HepG2 (cell line): ENCODE measurements around the gene POLG2. TPM values are rescaled to one million over a fixed set of nuclear protein-coding genes. Genes with fewer than 3 reads are reported as not detected.

Experiments
- BRD4 ChIP-seq: sonication (generic); formaldehyde crosslinking; IDR thresholded peaks from 2 replicates; pipeline ENCODE4 v1.4.0; 2020; ENCODE audit warnings: missing genetic modification reagents
- FOXA1 ChIP-seq, 2 experiments: fragments of 450-650 bp in 1 of 2; sonication (generic) in 1 of 2; formaldehyde crosslinking in 1 of 2; IDR thresholded peaks; 2 replicates each; pipeline versions ENCODE4 v1.4.0 to v1.6.1; 2016 to 2020; ENCODE audit warnings: missing genetic modification reagents in 1 of 2
- GATAD1 ChIP-seq: IDR thresholded peaks from 2 replicates; pipeline ENCODE4 v1.6.1; 2016; ENCODE audit warnings: missing genetic modification reagents, missing compliant biosample characterization
- HNRNPLL ChIP-seq: fragments of 200-400 bp; formaldehyde crosslinking; IDR thresholded peaks from 2 replicates; pipeline ENCODE4 v1.6.1; 2017; ENCODE audit warnings: mild to moderate bottlenecking, low read depth, low read length; ENCODE audit not compliant: poor library complexity, severe bottlenecking
- KAT8 ChIP-seq: IDR thresholded peaks from 2 replicates; pipeline ENCODE4 v1.6.1; 2016; ENCODE audit warnings: missing genetic modification reagents, missing compliant biosample characterization
- KMT2A ChIP-seq: sonication (generic); formaldehyde crosslinking; IDR thresholded peaks from 2 replicates; pipeline ENCODE4 v1.4.0; 2020; ENCODE audit warnings: missing genetic modification reagents
- NCOA2 ChIP-seq: sonication (generic); formaldehyde crosslinking; IDR thresholded peaks from 2 replicates; pipeline ENCODE4 v1.8.0; 2022; ENCODE audit warnings: inconsistent platforms
- NFRKB ChIP-seq: fragments of 450-650 bp; IDR thresholded peaks from 2 replicates; pipeline ENCODE4 v1.6.1; 2017
- PRPF4 ChIP-seq: fragments of 200-400 bp; formaldehyde crosslinking; IDR thresholded peaks from 2 replicates; pipeline ENCODE4 v1.6.1; 2016; ENCODE audit warnings: low read length, low read depth; ENCODE audit not compliant: poor library complexity, severe bottlenecking
- RAD21 ChIP-seq: fragments of 450-650 bp; formaldehyde crosslinking; IDR thresholded peaks from 2 replicates; pipeline ENCODE4 v1.5.0; 2020; ENCODE audit warnings: mild to moderate bottlenecking
- ZMAT3 ChIP-seq: sonication (generic); formaldehyde crosslinking; conservative IDR thresholded peaks from 2 replicates; pipeline ENCODE4 v1.7.0; 2021; ENCODE audit warnings: missing genetic modification reagents
- ZNF232 ChIP-seq: sonication (generic); formaldehyde crosslinking; IDR thresholded peaks from 2 replicates; pipeline ENCODE4 v1.4.0; 2020; ENCODE audit warnings: missing genetic modification reagents, borderline replicate concordance
- ZNF33A ChIP-seq: sonication (generic); formaldehyde crosslinking; IDR thresholded peaks from 2 replicates; pipeline ENCODE4 v1.5.1; 2020; ENCODE audit warnings: missing genetic modification reagents, mild to moderate bottlenecking, moderate library complexity, borderline replicate concordance
- ZNF510 ChIP-seq: sonication (generic); formaldehyde crosslinking; IDR thresholded peaks from 2 replicates; pipeline ENCODE4 v1.4.0; 2020; ENCODE audit warnings: low read depth, mild to moderate bottlenecking, missing genetic modification reagents
- ZNF607 ChIP-seq: sonication (generic); formaldehyde crosslinking; IDR thresholded peaks from 2 replicates; pipeline ENCODE4 v1.5.1; 2020; ENCODE audit warnings: missing genetic modification reagents, mild to moderate bottlenecking, borderline replicate concordance
- ZNF792 ChIP-seq: IDR thresholded peaks from 2 replicates; pipeline ENCODE4 v1.6.1; 2016
- polyA plus RNA-seq, 8 experiments: library from polyadenylated mRNA; depleted of rRNA in 3 of 8; stranded (reverse) in 7 of 8; unstranded in 1 of 8; fragments of >200 nt; fragmentation: Illumina TruSeq in 4 of 8; extraction: Trizol in 4 of 8; gene quantifications; 2 replicates each; pipeline versions ENCODE4 v1.2.1 to v1.2.3, GENCODE V29; 2011 to 2016; ENCODE audit warnings: low read depth in 4 of 8, missing spikeins in 1 of 8, mixed read lengths in 1 of 8; ENCODE audit not compliant: insufficient read depth in 1 of 8
- total RNA-seq, 5 experiments: library from RNA; depleted of rRNA; stranded (reverse); fragments of >200 nt; fragmentation: Illumina TruSeq; extraction: Trizol; gene quantifications; 2 replicates each; pipeline ENCODE4 v1.2.3, GENCODE V29; 2016; ENCODE audit warnings: low read depth in 1 of 5
- TF ChIP-seq, protein P1 (sequence below): sonication (generic); formaldehyde crosslinking; IDR thresholded peaks from 2 replicates; pipeline ENCODE4 v1.4.0; 2020; ENCODE audit warnings: missing genetic modification reagents
- TF ChIP-seq, protein P2 (sequence below): sonication (generic); formaldehyde crosslinking; IDR thresholded peaks from 2 replicates; pipeline ENCODE4 v1.9.0; 2022; ENCODE audit warnings: missing genetic modification reagents, mild to moderate bottlenecking, borderline replicate concordance
- TF ChIP-seq, protein P3 (sequence below): sonication (generic); formaldehyde crosslinking; IDR thresholded peaks from 2 replicates; pipeline ENCODE4 v1.5.0; 2020; ENCODE audit warnings: mild to moderate bottlenecking, missing genetic modification reagents
- TF ChIP-seq, protein P4 (sequence below): IDR thresholded peaks from 2 replicates; pipeline ENCODE4 v1.6.1; 2016; ENCODE audit warnings: missing compliant biosample characterization, missing genetic modification reagents, borderline replicate concordance
- TF ChIP-seq, protein P5 (sequence below): sonication (generic); formaldehyde crosslinking; IDR thresholded peaks from 2 replicates; pipeline ENCODE4 v1.4.0; 2020; ENCODE audit warnings: mild to moderate bottlenecking, missing genetic modification reagents

Gene POLG2
- total and polyA plus RNA-seq, 2 of the 13 experiments (the other 11 are each of a cell fraction or from before 2014, with no cell fraction given), result 21.1 to 25.5 TPM

DNA sequence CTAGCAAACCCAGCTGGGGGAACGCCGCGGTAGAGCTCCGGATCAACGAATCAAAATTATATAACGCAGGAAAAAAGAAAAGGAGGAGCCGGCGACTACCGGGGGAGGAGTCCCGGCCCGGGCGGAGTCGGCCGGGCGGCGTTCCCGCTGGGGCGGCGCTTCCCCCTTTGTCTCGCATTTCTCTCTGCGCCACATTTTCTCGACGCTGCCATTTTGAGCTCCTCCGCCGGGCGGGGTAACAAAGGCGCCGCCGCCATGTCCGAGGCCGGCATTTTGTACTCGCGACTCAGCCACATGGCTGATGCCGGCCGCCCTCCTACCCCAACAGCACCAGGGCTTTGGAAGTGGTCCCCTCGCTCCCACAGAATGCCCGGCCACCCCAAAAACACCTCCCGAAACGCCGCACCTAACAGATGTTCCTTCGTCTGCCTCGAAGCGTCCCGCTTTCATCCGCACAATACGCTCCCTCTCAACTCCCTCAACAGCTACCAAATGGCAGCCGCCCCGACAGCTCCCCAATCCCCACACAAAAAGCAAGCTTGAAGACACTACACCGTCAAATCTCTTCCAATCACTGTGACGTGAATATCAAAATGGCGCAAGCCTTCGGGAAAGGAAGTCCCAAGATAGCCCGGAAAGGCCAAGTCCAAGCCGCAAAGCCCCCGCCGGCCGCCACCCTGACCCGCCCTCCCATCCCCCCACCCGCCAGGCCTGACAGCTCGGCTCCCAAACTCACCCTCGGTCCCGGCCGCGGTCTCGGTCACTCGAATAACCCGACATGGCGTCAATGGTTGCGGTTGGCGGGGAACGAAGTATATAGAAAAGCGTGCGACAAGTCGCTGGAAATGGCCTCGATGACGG, 8.7 kb upstream of the POLG2 start (continued):
- TF ChIP-seq, protein P1, sequence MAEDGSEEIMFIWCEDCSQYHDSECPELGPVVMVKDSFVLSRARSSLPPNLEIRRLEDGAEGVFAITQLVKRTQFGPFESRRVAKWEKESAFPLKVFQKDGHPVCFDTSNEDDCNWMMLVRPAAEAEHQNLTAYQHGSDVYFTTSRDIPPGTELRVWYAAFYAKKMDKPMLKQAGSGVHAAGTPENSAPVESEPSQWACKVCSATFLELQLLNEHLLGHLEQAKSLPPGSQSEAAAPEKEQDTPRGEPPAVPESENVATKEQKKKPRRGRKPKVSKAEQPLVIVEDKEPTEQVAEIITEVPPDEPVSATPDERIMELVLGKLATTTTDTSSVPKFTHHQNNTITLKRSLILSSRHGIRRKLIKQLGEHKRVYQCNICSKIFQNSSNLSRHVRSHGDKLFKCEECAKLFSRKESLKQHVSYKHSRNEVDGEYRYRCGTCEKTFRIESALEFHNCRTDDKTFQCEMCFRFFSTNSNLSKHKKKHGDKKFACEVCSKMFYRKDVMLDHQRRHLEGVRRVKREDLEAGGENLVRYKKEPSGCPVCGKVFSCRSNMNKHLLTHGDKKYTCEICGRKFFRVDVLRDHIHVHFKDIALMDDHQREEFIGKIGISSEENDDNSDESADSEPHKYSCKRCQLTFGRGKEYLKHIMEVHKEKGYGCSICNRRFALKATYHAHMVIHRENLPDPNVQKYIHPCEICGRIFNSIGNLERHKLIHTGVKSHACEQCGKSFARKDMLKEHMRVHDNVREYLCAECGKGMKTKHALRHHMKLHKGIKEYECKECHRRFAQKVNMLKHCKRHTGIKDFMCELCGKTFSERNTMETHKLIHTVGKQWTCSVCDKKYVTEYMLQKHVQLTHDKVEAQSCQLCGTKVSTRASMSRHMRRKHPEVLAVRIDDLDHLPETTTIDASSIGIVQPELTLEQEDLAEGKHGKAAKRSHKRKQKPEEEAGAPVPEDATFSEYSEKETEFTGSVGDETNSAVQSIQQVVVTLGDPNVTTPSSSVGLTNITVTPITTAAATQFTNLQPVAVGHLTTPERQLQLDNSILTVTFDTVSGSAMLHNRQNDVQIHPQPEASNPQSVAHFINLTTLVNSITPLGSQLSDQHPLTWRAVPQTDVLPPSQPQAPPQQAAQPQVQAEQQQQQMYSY, result no peak; the same call in 1 of the 2 replicates
- TF ChIP-seq, protein P2, sequence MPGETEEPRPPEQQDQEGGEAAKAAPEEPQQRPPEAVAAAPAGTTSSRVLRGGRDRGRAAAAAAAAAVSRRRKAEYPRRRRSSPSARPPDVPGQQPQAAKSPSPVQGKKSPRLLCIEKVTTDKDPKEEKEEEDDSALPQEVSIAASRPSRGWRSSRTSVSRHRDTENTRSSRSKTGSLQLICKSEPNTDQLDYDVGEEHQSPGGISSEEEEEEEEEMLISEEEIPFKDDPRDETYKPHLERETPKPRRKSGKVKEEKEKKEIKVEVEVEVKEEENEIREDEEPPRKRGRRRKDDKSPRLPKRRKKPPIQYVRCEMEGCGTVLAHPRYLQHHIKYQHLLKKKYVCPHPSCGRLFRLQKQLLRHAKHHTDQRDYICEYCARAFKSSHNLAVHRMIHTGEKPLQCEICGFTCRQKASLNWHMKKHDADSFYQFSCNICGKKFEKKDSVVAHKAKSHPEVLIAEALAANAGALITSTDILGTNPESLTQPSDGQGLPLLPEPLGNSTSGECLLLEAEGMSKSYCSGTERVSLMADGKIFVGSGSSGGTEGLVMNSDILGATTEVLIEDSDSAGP (CRISPR knock-in tag), result peak; percentile 31; the same call in 1 of the 2 replicates
- TF ChIP-seq FOXA1 (IDR thresholded peaks at IDR 0.05) (no peak), FOXA1 (CRISPR knock-in tag; IDR thresholded peaks at IDR 0.05) (no peak), BRD4 (CRISPR knock-in tag) (peak; percentile 80; the same call in 1 of the 2 replicates), ZNF232 (peak; percentile 65; the same call in 1 of the 2 replicates), ZNF510 (no peak), NCOA2 (CRISPR knock-in tag) (peak; percentile 34; the same call in 1 of the 2 replicates), NFRKB (peak; percentile 87), ZNF792 (no peak; the same call in 1 of the 2 replicates), ZNF33A (no peak), PRPF4 (no peak), ZNF607 (CRISPR knock-in tag) (peak; percentile 69), KAT8 (peak; percentile 79), KMT2A (CRISPR knock-in tag) (0 out of 2 replicates have a peak, but pooled peaks have one; percentile 57), GATAD1 (CRISPR knock-in tag) (0 out of 2 replicates have a peak, but pooled peaks have one; percentile 24), RAD21 (CRISPR knock-in tag) (peak; percentile 46), ZMAT3 (CRISPR knock-in tag) (no peak; the same call in 1 of the 2 replicates), HNRNPLL (peak; percentile 84)
- TF ChIP-seq, protein P3, sequence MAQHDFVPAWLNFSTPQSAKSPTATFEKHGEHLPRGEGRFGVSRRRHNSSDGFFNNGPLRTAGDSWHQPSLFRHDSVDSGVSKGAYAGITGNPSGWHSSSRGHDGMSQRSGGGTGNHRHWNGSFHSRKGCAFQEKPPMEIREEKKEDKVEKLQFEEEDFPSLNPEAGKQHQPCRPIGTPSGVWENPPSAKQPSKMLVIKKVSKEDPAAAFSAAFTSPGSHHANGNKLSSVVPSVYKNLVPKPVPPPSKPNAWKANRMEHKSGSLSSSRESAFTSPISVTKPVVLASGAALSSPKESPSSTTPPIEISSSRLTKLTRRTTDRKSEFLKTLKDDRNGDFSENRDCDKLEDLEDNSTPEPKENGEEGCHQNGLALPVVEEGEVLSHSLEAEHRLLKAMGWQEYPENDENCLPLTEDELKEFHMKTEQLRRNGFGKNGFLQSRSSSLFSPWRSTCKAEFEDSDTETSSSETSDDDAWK (CRISPR knock-in tag), result no peak
- TF ChIP-seq, protein P4, sequence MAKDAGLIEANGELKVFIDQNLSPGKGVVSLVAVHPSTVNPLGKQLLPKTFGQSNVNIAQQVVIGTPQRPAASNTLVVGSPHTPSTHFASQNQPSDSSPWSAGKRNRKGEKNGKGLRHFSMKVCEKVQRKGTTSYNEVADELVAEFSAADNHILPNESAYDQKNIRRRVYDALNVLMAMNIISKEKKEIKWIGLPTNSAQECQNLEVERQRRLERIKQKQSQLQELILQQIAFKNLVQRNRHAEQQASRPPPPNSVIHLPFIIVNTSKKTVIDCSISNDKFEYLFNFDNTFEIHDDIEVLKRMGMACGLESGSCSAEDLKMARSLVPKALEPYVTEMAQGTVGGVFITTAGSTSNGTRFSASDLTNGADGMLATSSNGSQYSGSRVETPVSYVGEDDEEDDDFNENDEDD, result peak; percentile 45; the same call in 1 of the 2 replicates
- TF ChIP-seq, protein P5, sequence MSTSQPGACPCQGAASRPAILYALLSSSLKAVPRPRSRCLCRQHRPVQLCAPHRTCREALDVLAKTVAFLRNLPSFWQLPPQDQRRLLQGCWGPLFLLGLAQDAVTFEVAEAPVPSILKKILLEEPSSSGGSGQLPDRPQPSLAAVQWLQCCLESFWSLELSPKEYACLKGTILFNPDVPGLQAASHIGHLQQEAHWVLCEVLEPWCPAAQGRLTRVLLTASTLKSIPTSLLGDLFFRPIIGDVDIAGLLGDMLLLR (CRISPR knock-in tag), result no peak
